Heart left ventricle (tissue), 16 donors: ENCODE results near the gene VPS50. TPM values are rescaled to one million over a fixed set of nuclear protein-coding genes. Genes with fewer than 3 reads are reported as not detected.

Experiments
- ATAC-seq, 4 donors: fragments of 200-7000 bp; cut with Tn5 transposase; one replicate each; pipeline ENCODE4 v1.9.1; 2020 to 2022; ENCODE audit warnings: moderate library complexity in 4 of 4, mild to moderate bottlenecking in 3 of 4, moderate number of reproducible peaks in 1 of 4
- DNase-seq, 5 donors: peaks; one replicate each; pipeline ENCODE4 v3.0.0-alpha.2; 2020
- H3K27ac ChIP-seq, 12 donors: fragments of 200-600 bp; sonication (generic) in 4 of 12; one replicate each; pipeline versions ENCODE4 v1.5.0 to v1.8.0; 2016 to 2022; ENCODE audit warnings: mild to moderate bottlenecking in 2 of 12
- H3K27me3 ChIP-seq, 9 donors: fragments of 200-600 bp; sonication (generic) in 2 of 9; one replicate each; pipeline versions ENCODE4 v1.5.1 to v1.8.0; 2016 to 2022; ENCODE audit warnings: mild to moderate bottlenecking in 3 of 9
- H3K36me3 ChIP-seq, 9 donors: fragments of 200-600 bp; sonication (generic) in 2 of 9; one replicate each; pipeline versions ENCODE4 v1.5.0 to v1.8.0; 2018 to 2022; ENCODE audit warnings: mild to moderate bottlenecking in 2 of 9
- H3K4me1 ChIP-seq, 12 donors: fragments of 200-600 bp; sonication (generic) in 4 of 12; one replicate each; pipeline versions ENCODE4 v1.5.0 to v1.8.0; 2016 to 2022; ENCODE audit warnings: mild to moderate bottlenecking in 3 of 12
- H3K4me3 ChIP-seq, 12 donors: fragments of 200-600 bp; sonication (generic) in 4 of 12; one replicate each; pipeline versions ENCODE4 v1.5.0 to v1.8.0; 2017 to 2022; ENCODE audit warnings: mild to moderate bottlenecking in 9 of 12, moderate library complexity in 4 of 12
- H3K9me3 ChIP-seq, 12 donors: fragments of 200-600 bp; sonication (generic) in 4 of 12; one replicate each; pipeline versions ENCODE4 v1.5.0 to v1.8.0; 2016 to 2022; ENCODE audit warnings: mild to moderate bottlenecking in 1 of 12
- POLR2A ChIP-seq, 2 donors: fragments of 450-650 bp; IDR thresholded peaks; one replicate each; pipeline ENCODE4 v1.6.1; 2017; ENCODE audit warnings: antibody characterized with exemption in 2 of 2, mild to moderate bottlenecking in 2 of 2, moderate library complexity in 2 of 2
- WGBS, 4 donors: extraction: QIAGEN DNeasy Blood & Tissue Kit in 2 of 4; methylation state at CpG; one replicate each; pipeline versions ENCODE4 v1.1.5 to v1.1.7; 2013 to 2018; 5-methylcytosine and 5-hydroxymethylcytosine counted together
- intact Hi-C, 10 donors: fragments of 100-400 bp; cut with DNase I; formaldehyde crosslinking; loops; one replicate each; pipeline versions ENCODE4 v1.11.1 to v1.14.2; 2022
- polyA plus RNA-seq, 2 donors: library from polyadenylated mRNA; stranded (reverse); fragments of 200-250 nt; gene quantifications; one replicate each; pipeline ENCODE4 v1.2.3, GENCODE V29; 2013
- total RNA-seq, 9 donors: library from RNA; depleted of rRNA in 2 of 9; stranded (reverse); fragments of >200 nt in 2 of 9; fragmentation: NEBNext Ultra II Directional in 3 of 9; extraction: Animal tissue kit (Norgen Biotek cat#: 25700) in 3 of 9; gene quantifications; one replicate each; pipeline versions ENCODE4 v1.1.0 to v1.2.4, GENCODE V29; 2016 to 2023
- TF ChIP-seq, protein P1 (sequence below), 12 donors: fragments of 200-600 bp; sonication (generic) in 4 of 12; IDR thresholded peaks; one replicate each; pipeline versions ENCODE4 v1.5.0 to v1.8.0; 2018 to 2022; ENCODE audit warnings: antibody characterized with exemption in 12 of 12, mild to moderate bottlenecking in 5 of 12
- donor health status: ischemic (EF 13 %, LVEDD 7.1; RV severe dilation, severe dysfunction).
- donor health status: healthy with polysubstance abuse.
- donor health status: DM: no; HTN: yes; CAD: no.
- donor health status: DM: no; HTN: no; CAD: no.
- donor health status: ischemic (EF 25% LVEDD 6.9; RV normal size, moderate dysfunction).
- donor health status: ischemic (EF 25% LVEDD 5.7; RV mildly dilated, moderate dysfunction).
- donor health status: healthy.
- donor health status: DM: yes; HTN: yes; CAD: no.
- donor health status: ischemic (EF 35%, LVEDD 5.7; RV mildly dilated, moderate dysfunction).
- donor health status: nonischemic (EF 11% LVEDD 7.7; RV severe dilation, severe dysfunction).
- donor health status: DM: yes; HTN: yes; CAD: no.
- donor health status: PGD.
- donor health status: ischemic (EF 29% LVEDD 5.4; RV normal size, mild dysfunction).
- donor health status: nonischemic (EF 23%, LVEDD 6.1; RV moderate dilation, normal function).

Gene VPS50
- total and polyA plus RNA-seq, 11 donors = 2.9 to 28.7 (median 18.5) TPM

- WGBS, 4 donors = 0 to 1% (median 1%) methylated on average over 2 of the region's 2 CpGs
- TF ChIP-seq, protein P1, sequence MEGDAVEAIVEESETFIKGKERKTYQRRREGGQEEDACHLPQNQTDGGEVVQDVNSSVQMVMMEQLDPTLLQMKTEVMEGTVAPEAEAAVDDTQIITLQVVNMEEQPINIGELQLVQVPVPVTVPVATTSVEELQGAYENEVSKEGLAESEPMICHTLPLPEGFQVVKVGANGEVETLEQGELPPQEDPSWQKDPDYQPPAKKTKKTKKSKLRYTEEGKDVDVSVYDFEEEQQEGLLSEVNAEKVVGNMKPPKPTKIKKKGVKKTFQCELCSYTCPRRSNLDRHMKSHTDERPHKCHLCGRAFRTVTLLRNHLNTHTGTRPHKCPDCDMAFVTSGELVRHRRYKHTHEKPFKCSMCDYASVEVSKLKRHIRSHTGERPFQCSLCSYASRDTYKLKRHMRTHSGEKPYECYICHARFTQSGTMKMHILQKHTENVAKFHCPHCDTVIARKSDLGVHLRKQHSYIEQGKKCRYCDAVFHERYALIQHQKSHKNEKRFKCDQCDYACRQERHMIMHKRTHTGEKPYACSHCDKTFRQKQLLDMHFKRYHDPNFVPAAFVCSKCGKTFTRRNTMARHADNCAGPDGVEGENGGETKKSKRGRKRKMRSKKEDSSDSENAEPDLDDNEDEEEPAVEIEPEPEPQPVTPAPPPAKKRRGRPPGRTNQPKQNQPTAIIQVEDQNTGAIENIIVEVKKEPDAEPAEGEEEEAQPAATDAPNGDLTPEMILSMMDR (IDR thresholded peaks at IDR 0.05) = peak; percentile 58 to 88 (median 79)
- no peak for TF ChIP-seq POLR2A (IDR thresholded peaks at IDR 0.05)
- Histone ChIP-seq H3K9me3 (no peaks in the 10 kb centered on the region), H3K4me1 (peaks cover 0 to 21% (median 7%) of the 10 kb centered on the region in 12 donors), H3K36me3 (no peaks in the 10 kb centered on the region), H3K27me3 (no peaks in the 10 kb centered on the region), H3K4me3 (no peak overlapping the region), H3K27ac (no peak overlapping the region)
- intact Hi-C loops = loop anchor here in 2 of 10 donors (5.0 to 10.0 kb wide), 2 partner anchors 84 to 606 kb away; partner anchors contain the start of gene SAMD9L (in 1 of the 2)
- ATAC-seq = no peak
- DNase-seq = no peak
Measured at GRCh38 chr7:93228302-93228701, 3.9 kb upstream of the VPS50 start.

- Histone ChIP-seq H3K27me3 (no peaks in the 10 kb centered on the region), H3K36me3 (no peaks in the 10 kb centered on the region), H3K4me1 (peaks cover 0 to 24% (median 7%) of the 10 kb centered on the region in 12 donors), H3K4me3 (peak overlapping the region in 10 of 12 donors; percentile 71 to 89 (median 80)), H3K9me3 (no peaks in the 10 kb centered on the region), H3K27ac (peak overlapping the region in 3 of 12 donors; percentile 49 to 76 (median 73))
- 54 to 66% (median 56%) methylated on average over 5 of the region's 5 CpGs for WGBS, 4 donors
- ATAC-seq = no peak
- intact Hi-C loops = no loop called here
- no peak for TF ChIP-seq POLR2A (IDR thresholded peaks at IDR 0.05)
- TF ChIP-seq, protein P1 (IDR thresholded peaks at IDR 0.05) = no peak
- no peak for DNase-seq
Measured at GRCh38 chr7:93231259-93231658, 907 bp upstream of the VPS50 start.

DNA sequence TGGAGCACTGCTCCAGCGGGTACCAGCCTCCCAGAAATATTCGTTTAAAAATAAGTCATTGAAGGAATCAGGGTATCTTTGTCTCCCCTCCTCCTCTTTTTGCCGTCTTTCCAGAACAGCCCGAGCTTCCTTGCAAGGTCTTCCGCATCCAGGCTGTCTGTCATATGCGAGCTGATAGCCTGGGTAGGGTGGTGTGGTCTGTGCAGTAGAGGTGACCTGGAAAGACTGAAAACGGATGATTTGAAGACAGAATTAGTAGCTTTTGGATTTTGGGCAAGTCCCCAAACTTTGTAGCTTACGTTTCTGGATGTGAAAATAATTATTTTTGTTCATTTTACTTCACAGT is 480 bp downstream of the VPS50 start:
- DNase-seq = no peak
- H3K9me3 ChIP-seq = no peaks in the 10 kb centered on the region

DNA sequence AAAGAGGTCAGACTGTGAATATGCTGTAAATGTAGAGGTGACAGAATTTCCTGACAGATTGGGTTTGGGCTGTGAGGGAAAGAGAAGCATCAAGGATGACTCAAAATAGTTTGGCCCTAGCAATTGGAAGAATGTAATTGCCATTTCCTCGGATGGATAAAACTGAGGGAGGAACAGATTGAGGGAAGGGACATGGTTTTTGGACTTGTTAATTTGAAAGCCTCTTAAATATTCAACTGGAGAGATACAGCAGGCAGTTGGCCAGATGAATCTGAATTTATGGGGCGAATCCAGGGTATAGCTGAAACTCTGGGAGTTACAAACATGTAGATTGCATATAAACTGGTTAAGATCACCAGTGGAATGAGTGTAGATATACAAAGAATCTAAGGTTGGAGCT is 3.4 kb downstream of the VPS50 start:
- Histone ChIP-seq H3K9me3 (no peaks in the 10 kb centered on the region), H3K4me1 (peaks cover 0 to 21% (median 7%) of the 10 kb centered on the region in 12 donors), H3K27ac (no peak overlapping the region), H3K4me3 (no peak overlapping the region), H3K36me3 (peaks cover 0 to 6% (median 3%) of the 10 kb centered on the region in 9 donors), H3K27me3 (no peaks in the 10 kb centered on the region)
- intact Hi-C loops = no loop called here
- WGBS, 4 donors = 81 to 86% (median 84%) methylated on average over 2 of the region's 2 CpGs
- no peak for ATAC-seq
- TF ChIP-seq, protein P1 (IDR thresholded peaks at IDR 0.05) = no peak
- TF ChIP-seq POLR2A (IDR thresholded peaks at IDR 0.05) = no peak
- no peak for DNase-seq

More for the DNA sequence above, 480 bp downstream of the VPS50 start:
- no peak for ATAC-seq
- Histone ChIP-seq H3K4me1 (peaks cover 0 to 24% (median 7%) of the 10 kb centered on the region in 12 donors), H3K4me3 (peak overlapping the region; percentile 63 to 89 (median 78)), H3K27ac (peak overlapping the region in 8 of 12 donors; percentile 20 to 76 (median 72)), H3K27me3 (no peaks in the 10 kb centered on the region), H3K36me3 (no peaks in the 10 kb centered on the region)
- intact Hi-C loops = no loop called here
- TF ChIP-seq, protein P1 (IDR thresholded peaks at IDR 0.05) = no peak
- TF ChIP-seq POLR2A (IDR thresholded peaks at IDR 0.05) = no peak
- 0 to 1% (median 1%) methylated on average over 8 of the region's 8 CpGs for WGBS, 4 donors
